Heart left ventricle (tissue), 16 donors: Measurements from ENCODE around the gene PRSS21. TPM values are rescaled to one million over a fixed set of nuclear protein-coding genes. Genes with fewer than 3 reads are reported as not detected.
A peak's percentile ranks its signal among the peaks of the same experiment; 100 is the strongest.

Experiments used
- ATAC-seq, 4 donors: fragments of 200-7000 bp; cut with Tn5 transposase; one replicate each; pipeline ENCODE4 v1.9.1; 2020 to 2022; ENCODE audit warnings: moderate library complexity in 4 of 4, mild to moderate bottlenecking in 3 of 4, moderate number of reproducible peaks in 1 of 4
- DNase-seq, 5 donors: peaks; one replicate each; pipeline ENCODE4 v3.0.0-alpha.2; 2020
- H3K27ac ChIP-seq, 12 donors: fragments of 200-600 bp; sonication (generic) in 4 of 12; one replicate each; pipeline versions ENCODE4 v1.5.0 to v1.8.0; 2016 to 2022; ENCODE audit warnings: mild to moderate bottlenecking in 2 of 12
- H3K27me3 ChIP-seq, 9 donors: fragments of 200-600 bp; sonication (generic) in 2 of 9; one replicate each; pipeline versions ENCODE4 v1.5.1 to v1.8.0; 2016 to 2022; ENCODE audit warnings: mild to moderate bottlenecking in 3 of 9
- H3K36me3 ChIP-seq, 9 donors: fragments of 200-600 bp; sonication (generic) in 2 of 9; one replicate each; pipeline versions ENCODE4 v1.5.0 to v1.8.0; 2018 to 2022; ENCODE audit warnings: mild to moderate bottlenecking in 2 of 9
- H3K4me1 ChIP-seq, 12 donors: fragments of 200-600 bp; sonication (generic) in 4 of 12; one replicate each; pipeline versions ENCODE4 v1.5.0 to v1.8.0; 2016 to 2022; ENCODE audit warnings: mild to moderate bottlenecking in 3 of 12
- H3K4me3 ChIP-seq, 12 donors: fragments of 200-600 bp; sonication (generic) in 4 of 12; one replicate each; pipeline versions ENCODE4 v1.5.0 to v1.8.0; 2017 to 2022; ENCODE audit warnings: mild to moderate bottlenecking in 9 of 12, moderate library complexity in 4 of 12
- H3K9me3 ChIP-seq, 12 donors: fragments of 200-600 bp; sonication (generic) in 4 of 12; one replicate each; pipeline versions ENCODE4 v1.5.0 to v1.8.0; 2016 to 2022; ENCODE audit warnings: mild to moderate bottlenecking in 1 of 12
- POLR2A ChIP-seq, 2 donors: fragments of 450-650 bp; IDR thresholded peaks; one replicate each; pipeline ENCODE4 v1.6.1; 2017; ENCODE audit warnings: antibody characterized with exemption in 2 of 2, mild to moderate bottlenecking in 2 of 2, moderate library complexity in 2 of 2
- WGBS, 4 donors: extraction: QIAGEN DNeasy Blood & Tissue Kit in 2 of 4; methylation state at CpG; one replicate each; pipeline versions ENCODE4 v1.1.5 to v1.1.7; 2013 to 2018; 5-methylcytosine and 5-hydroxymethylcytosine counted together
- intact Hi-C, 10 donors: fragments of 100-400 bp; cut with DNase I; formaldehyde crosslinking; loops; one replicate each; pipeline versions ENCODE4 v1.11.1 to v1.14.2; 2022
- polyA plus RNA-seq, 2 donors: library from polyadenylated mRNA; stranded (reverse); fragments of 200-250 nt; gene quantifications; one replicate each; pipeline ENCODE4 v1.2.3, GENCODE V29; 2013
- total RNA-seq, 9 donors: library from RNA; depleted of rRNA in 2 of 9; stranded (reverse); fragments of >200 nt in 2 of 9; fragmentation: NEBNext Ultra II Directional in 3 of 9; extraction: Animal tissue kit (Norgen Biotek cat#: 25700) in 3 of 9; gene quantifications; one replicate each; pipeline versions ENCODE4 v1.1.0 to v1.2.4, GENCODE V29; 2016 to 2023
- TF ChIP-seq, protein P1 (sequence below), 12 donors: fragments of 200-600 bp; sonication (generic) in 4 of 12; IDR thresholded peaks; one replicate each; pipeline versions ENCODE4 v1.5.0 to v1.8.0; 2018 to 2022; ENCODE audit warnings: antibody characterized with exemption in 12 of 12, mild to moderate bottlenecking in 5 of 12
- donor health status: ischemic (EF 13 %, LVEDD 7.1; RV severe dilation, severe dysfunction).
- donor health status: healthy with polysubstance abuse.
- donor health status: DM: no; HTN: yes; CAD: no.
- donor health status: DM: no; HTN: no; CAD: no.
- donor health status: ischemic (EF 25% LVEDD 6.9; RV normal size, moderate dysfunction).
- donor health status: ischemic (EF 25% LVEDD 5.7; RV mildly dilated, moderate dysfunction).
- donor health status: healthy.
- donor health status: DM: yes; HTN: yes; CAD: no.
- donor health status: ischemic (EF 35%, LVEDD 5.7; RV mildly dilated, moderate dysfunction).
- donor health status: nonischemic (EF 11% LVEDD 7.7; RV severe dilation, severe dysfunction).
- donor health status: DM: yes; HTN: yes; CAD: no.
- donor health status: PGD.
- donor health status: ischemic (EF 29% LVEDD 5.4; RV normal size, mild dysfunction).
- donor health status: nonischemic (EF 23%, LVEDD 6.1; RV moderate dilation, normal function).

Gene PRSS21
- total and polyA plus RNA-seq, 11 donors = not detected

DNA sequence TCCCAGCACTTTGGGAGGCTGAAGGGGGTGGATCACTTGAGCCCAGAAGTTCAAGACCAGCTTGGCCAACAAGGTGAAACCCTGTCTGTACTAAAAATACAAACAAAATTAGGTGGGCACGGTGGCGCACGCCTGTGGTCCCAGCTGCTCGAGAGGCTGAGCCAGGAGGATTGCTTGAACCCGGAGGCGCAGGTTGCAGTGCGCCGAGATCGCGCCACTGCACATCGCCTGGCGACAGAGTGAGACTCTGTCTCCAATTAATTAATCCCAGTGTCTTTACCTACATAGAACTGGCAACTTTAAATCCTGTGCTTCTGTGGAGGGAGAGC lies 38.4 kb upstream of the PRSS21 start:
- Histone ChIP-seq H3K4me3 (peak overlapping the region in 9 of 12 donors; percentile 65 to 100 (median 93)), H3K4me1 (peaks cover 2 to 41% (median 26%) of the 10 kb centered on the region in 12 donors), H3K36me3 (peaks cover 0 to 18% (median 16%) of the 10 kb centered on the region in 9 donors), H3K27me3 (no peaks in the 10 kb centered on the region), H3K27ac (peak overlapping the region in 9 of 12 donors; percentile 98 to 100 (median 100)), H3K9me3 (no peaks in the 10 kb centered on the region)
- no peak for TF ChIP-seq POLR2A (IDR thresholded peaks at IDR 0.05)
- TF ChIP-seq, protein P1, sequence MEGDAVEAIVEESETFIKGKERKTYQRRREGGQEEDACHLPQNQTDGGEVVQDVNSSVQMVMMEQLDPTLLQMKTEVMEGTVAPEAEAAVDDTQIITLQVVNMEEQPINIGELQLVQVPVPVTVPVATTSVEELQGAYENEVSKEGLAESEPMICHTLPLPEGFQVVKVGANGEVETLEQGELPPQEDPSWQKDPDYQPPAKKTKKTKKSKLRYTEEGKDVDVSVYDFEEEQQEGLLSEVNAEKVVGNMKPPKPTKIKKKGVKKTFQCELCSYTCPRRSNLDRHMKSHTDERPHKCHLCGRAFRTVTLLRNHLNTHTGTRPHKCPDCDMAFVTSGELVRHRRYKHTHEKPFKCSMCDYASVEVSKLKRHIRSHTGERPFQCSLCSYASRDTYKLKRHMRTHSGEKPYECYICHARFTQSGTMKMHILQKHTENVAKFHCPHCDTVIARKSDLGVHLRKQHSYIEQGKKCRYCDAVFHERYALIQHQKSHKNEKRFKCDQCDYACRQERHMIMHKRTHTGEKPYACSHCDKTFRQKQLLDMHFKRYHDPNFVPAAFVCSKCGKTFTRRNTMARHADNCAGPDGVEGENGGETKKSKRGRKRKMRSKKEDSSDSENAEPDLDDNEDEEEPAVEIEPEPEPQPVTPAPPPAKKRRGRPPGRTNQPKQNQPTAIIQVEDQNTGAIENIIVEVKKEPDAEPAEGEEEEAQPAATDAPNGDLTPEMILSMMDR (IDR thresholded peaks at IDR 0.05) = no peak
- 95 to 98% (median 97%) methylated on average over 12 of the region's 12 CpGs for WGBS, 4 donors
- intact Hi-C loops = loop anchor here in 1 of 10 donors (10.0 kb wide), 1 partner anchor 136 kb away; the partner anchor contains the start of gene FLYWCH1
- ATAC-seq (no peak), DNase-seq (peak in 1 of 5 donors; percentile 40)

DNA sequence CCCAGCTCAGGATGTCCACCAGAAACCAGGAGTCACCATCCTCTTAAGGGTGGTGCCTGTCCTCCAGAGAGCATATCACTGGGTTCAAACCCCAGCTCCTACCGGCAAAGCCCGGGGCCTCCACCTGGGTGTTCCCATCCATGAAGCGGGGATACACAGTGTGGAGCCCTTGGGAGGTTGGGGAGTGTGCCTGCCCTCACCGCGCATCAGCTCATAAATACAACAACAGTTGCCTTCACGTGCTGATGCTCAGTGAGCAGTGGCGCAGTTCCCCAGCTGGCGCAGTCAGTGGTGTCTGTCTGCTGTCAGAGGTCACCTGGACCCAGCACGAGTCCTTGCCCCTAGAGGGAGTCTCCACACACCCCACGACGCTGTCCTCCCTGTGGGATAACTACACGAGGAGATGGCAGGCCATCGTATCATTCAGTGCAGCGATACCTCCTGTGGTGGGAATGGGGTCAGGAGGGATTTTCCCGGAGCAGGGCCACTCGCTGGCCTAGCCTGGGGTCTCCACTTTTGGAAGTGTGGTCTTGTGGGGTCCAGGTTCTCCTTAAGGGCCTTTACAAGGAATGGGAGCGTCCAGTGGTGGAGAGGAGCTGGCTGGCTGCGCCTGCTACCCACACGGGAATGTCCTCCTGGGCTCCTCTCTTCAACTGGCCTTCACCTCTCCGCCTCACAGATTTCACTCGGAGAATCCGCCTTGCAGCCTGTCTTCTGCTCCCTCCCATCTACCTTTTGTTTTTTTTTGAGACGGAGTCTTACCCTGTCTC lies 37.7 kb upstream of the PRSS21 start:
- 83 to 86% (median 85%) methylated on average over 16 to 23 of the region's 23 CpGs for WGBS, 4 donors
- Histone ChIP-seq H3K9me3 (no peaks in the 10 kb centered on the region), H3K27me3 (peaks cover 0 to 1% (median 0%) of the 10 kb centered on the region in 9 donors), H3K4me3 (peak overlapping the region in 1 of 12 donors; percentile 67), H3K4me1 (peaks cover 2 to 40% (median 26%) of the 10 kb centered on the region in 12 donors), H3K27ac (peak overlapping the region in 2 of 12 donors; percentile 100), H3K36me3 (peaks cover 0 to 11% (median 9%) of the 10 kb centered on the region in 9 donors)
- intact Hi-C loops = loop anchor here in 1 of 10 donors (10.0 kb wide), 1 partner anchor 135 kb away; the partner anchor contains the start of gene FLYWCH1
- ATAC-seq (no peak), DNase-seq (peak in 2 of 5 donors; percentile 16 to 58)
- no peak for TF ChIP-seq POLR2A (IDR thresholded peaks at IDR 0.05)
- TF ChIP-seq, protein P1 (IDR thresholded peaks at IDR 0.05) = no peak

DNA sequence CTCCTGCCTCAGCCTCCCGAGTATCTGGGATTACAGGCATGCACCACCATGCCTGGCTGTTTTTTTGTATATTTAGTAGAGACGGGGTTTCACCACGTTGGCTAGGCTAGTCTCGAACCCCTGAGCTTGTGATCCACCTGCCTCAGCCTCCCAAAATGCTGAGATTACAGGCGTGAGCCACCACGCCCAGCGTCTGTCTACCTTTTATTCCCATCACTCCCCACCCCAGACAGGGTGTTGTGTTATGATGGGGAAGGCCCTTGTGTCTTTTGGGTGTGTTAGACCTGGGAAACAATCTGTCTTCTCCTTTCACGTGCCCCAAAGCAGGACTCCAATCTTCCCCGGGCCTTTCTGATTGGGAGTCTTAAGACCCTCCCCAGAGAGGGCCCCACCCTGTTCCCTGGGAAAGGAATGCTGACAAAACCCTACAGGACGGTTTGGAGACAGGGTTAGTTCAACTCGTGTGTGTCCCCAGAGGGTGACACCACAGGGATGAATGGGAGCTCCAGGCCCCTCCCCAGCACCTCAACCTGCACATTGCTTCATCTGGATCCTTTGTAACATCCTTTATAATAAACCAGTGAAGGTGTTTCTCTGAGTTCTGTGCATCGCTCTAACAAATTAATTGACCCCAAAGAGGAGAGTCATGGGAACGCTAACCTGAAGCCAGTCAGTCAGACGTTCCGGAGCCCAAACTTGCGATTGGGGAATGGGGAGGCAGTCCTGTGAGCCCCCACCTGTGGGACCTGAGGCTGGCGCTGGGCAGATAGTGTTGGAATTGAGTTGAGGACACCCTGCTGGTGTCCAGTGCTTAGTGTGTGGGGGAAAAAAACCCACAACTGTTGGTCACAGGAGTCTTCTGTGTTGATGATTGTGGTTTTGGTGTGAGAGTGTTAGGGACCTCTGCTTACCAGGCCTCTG lies 36.8 kb upstream of the PRSS21 start:
- Histone ChIP-seq H3K9me3 (no peaks in the 10 kb centered on the region), H3K27me3 (peaks cover 2 to 10% (median 8%) of the 10 kb centered on the region in 9 donors), H3K4me3 (no peak overlapping the region), H3K4me1 (peaks cover 2 to 35% (median 23%) of the 10 kb centered on the region in 12 donors), H3K27ac (no peak overlapping the region), H3K36me3 (peaks cover 0 to 3% (median under 1%) of the 10 kb centered on the region in 9 donors)
- intact Hi-C loops = loop anchor here in 2 of 10 donors (10.0 kb wide), 2 partner anchors 85 to 135 kb away; partner anchors contain the start of gene FLYWCH1 (in 1 of the 2)
- TF ChIP-seq, protein P1 (IDR thresholded peaks at IDR 0.05) = no peak
- TF ChIP-seq POLR2A (IDR thresholded peaks at IDR 0.05) = no peak
- DNase-seq = peak in 1 of 5 donors; percentile 16
- no peak for ATAC-seq
- WGBS, 4 donors = 65 to 71% (median 66%) methylated on average over 17 of the region's 17 CpGs
